Measurements from ENCODE around the gene CIAPIN1. TPM values are rescaled to one million over a fixed set of nuclear protein-coding genes. Genes with fewer than 3 reads are reported as not detected.
"Not testable (repeated sequence)": the region's sequence is repeated elsewhere in the genome, so short reads cannot be mapped to it uniquely, and the experiment has no call there.

The CIAPIN1 gene
- total and polyA plus RNA-seq, 2 donors from 2014 or later, result 53.6 to 56.3 TPM

GRCh38 chr16:57445510-57445909 lies 1.7 kb downstream of the CIAPIN1 start:
- no peak for DNase-seq
- no peak overlapping the region for H3K4me3 ChIP-seq (ENCODE audit: low read length in 3 of 3)
- FAIRE-seq, result no peak
- H3K36me3 ChIP-seq (ENCODE audit: control insufficient read depth in 2 of 3, insufficient read depth in 3 of 3, low read length in 3 of 3), result peaks cover 0 to 3% (median 0%) of the 10 kb centered on the region in 3 donors
- intact Hi-C loops (cut with DNase I), result no loop called here
- H3K27ac ChIP-seq (ENCODE audit: low read depth in 2 of 2, low read length in 2 of 2), result no peak overlapping the region
- TF ChIP-seq CTCF (IDR thresholded peaks at IDR 0.05; ENCODE audit: borderline replicate concordance, extremely low read depth, insufficient read depth), result no peak
- no peaks in the 10 kb centered on the region for H3K9me3 ChIP-seq (ENCODE audit: control insufficient read depth in 2 of 3, insufficient read depth in 1 of 3, low read length in 3 of 3)
- no peaks in the 10 kb centered on the region for H3K27me3 ChIP-seq (ENCODE audit: control insufficient read depth, insufficient read depth, low read length)
- no peak overlapping the region for H3K9ac ChIP-seq (ENCODE audit: low read length in 3 of 3)
- H3K4me1 ChIP-seq (ENCODE audit: control insufficient read depth in 2 of 3, insufficient read depth in 2 of 3, low read depth in 1 of 3, low read length in 3 of 3), result peaks cover 2 to 9% (median 6%) of the 10 kb centered on the region in 3 donors

- no peak overlapping the region for H3K4me3 ChIP-seq (ENCODE audit: low read length in 3 of 3)
- DNase-seq (no peak), FAIRE-seq (no peak)
- H3K36me3 ChIP-seq (ENCODE audit: control insufficient read depth in 2 of 3, insufficient read depth in 3 of 3, low read length in 3 of 3), result peaks cover 0 to 3% (median 0%) of the 10 kb centered on the region in 3 donors
- peaks cover 2 to 9% (median 6%) of the 10 kb centered on the region in 3 donors for H3K4me1 ChIP-seq (ENCODE audit: control insufficient read depth in 2 of 3, insufficient read depth in 2 of 3, low read depth in 1 of 3, low read length in 3 of 3)
- no peak for TF ChIP-seq CTCF (IDR thresholded peaks at IDR 0.05; ENCODE audit: borderline replicate concordance, extremely low read depth, insufficient read depth)
- no peak overlapping the region for H3K27ac ChIP-seq (ENCODE audit: low read depth in 2 of 2, low read length in 2 of 2)
- no peak overlapping the region for H3K9ac ChIP-seq (ENCODE audit: low read length in 3 of 3)
- H3K9me3 ChIP-seq (ENCODE audit: control insufficient read depth in 2 of 3, insufficient read depth in 1 of 3, low read length in 3 of 3), result peaks cover 0 to 2% (median 0%) of the 10 kb centered on the region in 3 donors
- intact Hi-C loops (cut with DNase I), result no loop called here
- no peaks in the 10 kb centered on the region for H3K27me3 ChIP-seq (ENCODE audit: control insufficient read depth, insufficient read depth, low read length)
Measured at GRCh38 chr16:57444711-57445110, 2.5 kb downstream of the CIAPIN1 start.

GRCh38 chr16:57440551-57440950 lies 6.6 kb downstream of the CIAPIN1 start:
- H3K27me3 ChIP-seq (ENCODE audit: control insufficient read depth, insufficient read depth, low read length); H3K9ac ChIP-seq (ENCODE audit: low read length in 3 of 3); H3K4me3 ChIP-seq (ENCODE audit: low read length in 3 of 3); H3K4me1 ChIP-seq (ENCODE audit: control insufficient read depth in 2 of 3, insufficient read depth in 2 of 3, low read depth in 1 of 3, low read length in 3 of 3); intact Hi-C loops (cut with DNase I); H3K27ac ChIP-seq (ENCODE audit: low read depth in 2 of 2, low read length in 2 of 2); DNase-seq; H3K9me3 ChIP-seq (ENCODE audit: control insufficient read depth in 2 of 3, insufficient read depth in 1 of 3, low read length in 3 of 3); FAIRE-seq: not testable (repeated sequence)
- H3K36me3 ChIP-seq (ENCODE audit: control insufficient read depth in 2 of 3, insufficient read depth in 3 of 3, low read length in 3 of 3), result peaks cover 3 to 23% (median 7%) of the 10 kb centered on the region in 3 donors

- intact Hi-C loops (cut with DNase I), result not testable (repeated sequence)
Measured at GRCh38 chr16:57439947-57440346, 7.2 kb downstream of the CIAPIN1 start.

More at GRCh38 chr16:57439947-57440346, 7.2 kb downstream of the CIAPIN1 start:
- H3K27me3 ChIP-seq (ENCODE audit: control insufficient read depth, insufficient read depth, low read length); H3K9ac ChIP-seq (ENCODE audit: low read length in 3 of 3); DNase-seq; FAIRE-seq; H3K4me3 ChIP-seq (ENCODE audit: low read length in 3 of 3); H3K27ac ChIP-seq (ENCODE audit: low read depth in 2 of 2, low read length in 2 of 2); H3K4me1 ChIP-seq (ENCODE audit: control insufficient read depth in 2 of 3, insufficient read depth in 2 of 3, low read depth in 1 of 3, low read length in 3 of 3); H3K9me3 ChIP-seq (ENCODE audit: control insufficient read depth in 2 of 3, insufficient read depth in 1 of 3, low read length in 3 of 3): not testable (repeated sequence)
- peaks cover 3 to 28% (median 7%) of the 10 kb centered on the region in 3 donors for H3K36me3 ChIP-seq (ENCODE audit: control insufficient read depth in 2 of 3, insufficient read depth in 3 of 3, low read length in 3 of 3)

All from kidney (tissue), 14 donors.